ENCODE results near the gene IL11RA.
A peak's percentile ranks its signal among the peaks of the same experiment; 100 is the strongest.
"Not testable (repeated sequence)": the region's sequence is repeated elsewhere in the genome, so short reads cannot be mapped to it uniquely, and the experiment has no call there.

The IL11RA gene

GRCh38 chr9:34630402-34631154, 21.4 kb upstream of the IL11RA start:
- no peak for DNase-seq

GRCh38 chr9:34633166-34633565, 18.8 kb upstream of the IL11RA start:
- no peak for DNase-seq

GRCh38 chr9:34633851-34634550, 18.0 kb upstream of the IL11RA start:
- DNase-seq, result peak; percentile 80

GRCh38 chr9:34634551-34635248, 17.3 kb upstream of the IL11RA start:
- DNase-seq, result no peak

- no peak for DNase-seq
Measured at GRCh38 chr9:34635556-34635955, 16.4 kb upstream of the IL11RA start.

GRCh38 chr9:34636791-34637355, 15.1 kb upstream of the IL11RA start:
- no peak for DNase-seq

GRCh38 chr9:34637356-34638137, 14.4 kb upstream of the IL11RA start, which contains the start of gene SIGMAR1:
TSS of gene SIGMAR1 (minus strand) at chr9:34637787. CDS start at chr9:34637697, 90 bp downstream.
- DNase-seq, result peak; percentile 96

GRCh38 chr9:34638138-34638445, 13.9 kb upstream of the IL11RA start:
- no peak for DNase-seq

GRCh38 chr9:34639322-34639721, 12.7 kb upstream of the IL11RA start:
- not testable (repeated sequence) for DNase-seq

GRCh38 chr9:34642679-34643078, 9.3 kb upstream of the IL11RA start:
- no peak for DNase-seq

GRCh38 chr9:34644766-34645314, 7.1 kb upstream of the IL11RA start:
- no peak for DNase-seq

GRCh38 chr9:34646211-34647083, 5.5 kb upstream of the IL11RA start, which contains the start of gene GALT:
TSS of gene GALT (plus strand) at chr9:34646675. CDS start at chr9:34646705, 30 bp downstream.
- peak; percentile 96 for DNase-seq

GRCh38 chr9:34647084-34647403, 4.9 kb upstream of the IL11RA start:
- DNase-seq, result no peak

- no peak for DNase-seq
Measured at GRCh38 chr9:34647651-34648050, 4.3 kb upstream of the IL11RA start.

GRCh38 chr9:34648673-34649072, 3.3 kb upstream of the IL11RA start:
- DNase-seq, result no peak

GRCh38 chr9:34650816-34651215, 1.2 kb upstream of the IL11RA start:
- no peak for DNase-seq

GRCh38 chr9:34651321-34651720, 664 bp upstream of the IL11RA start:
- DNase-seq, result no peak

GRCh38 chr9:34652602-34653000, 616 bp downstream of the IL11RA start:
- DNase-seq, result no peak

- DNase-seq, result no peak
Measured at GRCh38 chr9:34653151-34654072, 1.4 kb downstream of the IL11RA start.

GRCh38 chr9:34654323-34655051, 2.5 kb downstream of the IL11RA start:
- no peak for DNase-seq
